ACC112 (cell line): ENCODE measurements around the gene ETFA.

Experiments used
- H2AFZ ChIP-seq: fragments of 200-600 bp; sonication (generic); one replicate; pipeline ENCODE4 v1.6.0; 2017; ENCODE audit warnings: antibody characterized with exemption, low read length; ENCODE audit not compliant: unreplicated experiment
- H3K27ac ChIP-seq: fragments of 200-600 bp; sonication (generic); 2 replicates; pipeline ENCODE4 v1.5.1; 2014; ENCODE audit warnings: low read depth, mild to moderate bottlenecking, antibody characterized with exemption, low read length, moderate library complexity
- H3K27me3 ChIP-seq: fragments of 200-600 bp; sonication (generic); 2 replicates; pipeline ENCODE4 v1.6.1; 2014; ENCODE audit warnings: mild to moderate bottlenecking, antibody characterized with exemption, low read length, moderate library complexity, mixed read lengths; ENCODE audit not compliant: insufficient read depth
- H3K36me3 ChIP-seq: fragments of 200-600 bp; sonication (generic); 2 replicates; pipeline ENCODE4 v1.6.1; 2016; ENCODE audit warnings: mild to moderate bottlenecking, antibody characterized with exemption, low read length, moderate library complexity, mixed read lengths; ENCODE audit not compliant: insufficient read depth
- H3K4me1 ChIP-seq: fragments of 200-600 bp; sonication (generic); one replicate; pipeline ENCODE4 v1.6.1; 2016; ENCODE audit warnings: low read length, mixed read lengths; ENCODE audit not compliant: insufficient read depth, unreplicated experiment, control insufficient read depth
- H3K4me3 ChIP-seq: fragments of 200-600 bp; sonication (generic); 2 replicates; pipeline ENCODE4 v1.5.1; 2014; ENCODE audit warnings: mild to moderate bottlenecking, low read depth, low read length
- H3K79me2 ChIP-seq: fragments of 200-600 bp; sonication (generic); one replicate; pipeline ENCODE4 v1.6.0; 2016; ENCODE audit warnings: low read length; ENCODE audit not compliant: control insufficient read depth, unreplicated experiment, insufficient read depth

ETFA gene

GRCh38 chr15:76169911-76170800 is 141.1 kb downstream of the ETFA start:
- no peaks in the 10 kb centered on the region for H3K79me2 ChIP-seq
- no peak overlapping the region for H3K4me3 ChIP-seq
- no peak overlapping the region; the same call in 1 of the 2 replicates for H3K27ac ChIP-seq
- H3K27me3 ChIP-seq = no peaks in the 10 kb centered on the region
- peak overlapping the region; percentile 30 for H2AFZ ChIP-seq
- H3K4me1 ChIP-seq = peaks cover 6% of the 10 kb centered on the region
- H3K36me3 ChIP-seq = no peaks in the 10 kb centered on the region

GRCh38 chr15:76169018-76169417 is 142.3 kb downstream of the ETFA start:
- H3K4me1 ChIP-seq = peaks cover 6% of the 10 kb centered on the region
- H3K4me3 ChIP-seq = no peak overlapping the region
- H2AFZ ChIP-seq = no peak overlapping the region
- H3K27me3 ChIP-seq = no peaks in the 10 kb centered on the region
- H3K79me2 ChIP-seq = no peaks in the 10 kb centered on the region
- H3K27ac ChIP-seq = no peak overlapping the region
- H3K36me3 ChIP-seq = no peaks in the 10 kb centered on the region

DNA sequence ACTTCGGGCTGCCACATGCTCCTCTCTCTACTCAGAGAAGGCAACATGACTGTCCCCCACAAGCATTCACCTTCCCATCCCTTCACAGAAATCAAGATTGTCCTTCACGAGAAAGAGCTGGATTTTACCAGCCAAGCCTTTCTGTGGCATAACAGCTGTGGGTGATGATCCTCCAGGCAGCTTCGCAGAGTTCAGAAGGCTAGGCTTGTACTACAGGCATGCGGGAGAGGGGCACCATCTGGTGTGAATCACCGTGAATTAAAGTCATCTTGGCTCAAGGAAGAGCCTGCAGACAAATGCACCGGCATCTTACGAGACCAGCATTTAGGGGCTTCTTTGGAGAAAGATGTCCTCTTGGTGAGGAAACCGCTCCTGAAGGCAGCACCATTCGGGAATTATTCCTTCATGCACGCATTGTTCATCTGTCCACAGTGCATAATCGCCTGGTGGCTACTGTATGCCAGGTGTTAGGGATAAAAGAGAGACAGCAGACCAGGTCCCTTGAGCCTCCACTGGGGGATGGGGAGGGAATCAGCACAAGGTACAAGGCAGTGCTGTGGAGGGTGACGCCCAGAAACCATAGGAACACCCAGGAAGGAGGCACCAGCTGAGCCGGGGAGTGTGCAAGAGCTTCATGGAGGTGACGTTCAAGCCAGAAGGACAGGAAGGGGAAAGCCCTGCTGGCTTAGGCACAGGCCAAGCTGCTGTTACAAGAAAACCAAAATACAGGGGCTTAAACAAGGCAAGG is 142.9 kb downstream of the ETFA start:
- H3K36me3 ChIP-seq = no peaks in the 10 kb centered on the region
- no peaks in the 10 kb centered on the region for H3K27me3 ChIP-seq
- peaks cover 8% of the 10 kb centered on the region for H3K4me1 ChIP-seq
- no peak overlapping the region for H3K4me3 ChIP-seq
- no peaks in the 10 kb centered on the region for H3K79me2 ChIP-seq
- no peak overlapping the region for H3K27ac ChIP-seq
- H2AFZ ChIP-seq = no peak overlapping the region

- Histone ChIP-seq H3K4me1 (peaks cover 13% of the 10 kb centered on the region), H3K36me3 (no peaks in the 10 kb centered on the region), H3K79me2 (no peaks in the 10 kb centered on the region), H2AFZ (no peak overlapping the region), H3K27me3 (no peaks in the 10 kb centered on the region), H3K27ac (no peak overlapping the region), H3K4me3 (no peak overlapping the region)
Observed at GRCh38 chr15:76165951-76166350, 145.3 kb downstream of the ETFA start.
